OCI-LY7 (cell line): ENCODE data around the gene CUX1. TPM values are rescaled to one million over a fixed set of nuclear protein-coding genes. Genes with fewer than 3 reads are reported as not detected.

ENCODE experiments used
- BruUV-seq: library from RNA; stranded (reverse); fragments of 400-500 nt; replicated peaks from 2 replicates; lab custom pipeline; 2021; lab: Mats Ljungman, UMichigan
- CTCF ChIA-PET: fragments of 300-600 bp; sonication (Branson Sonifier 250); formaldehyde crosslinking; loops from one replicate; lab custom pipeline; 2022; ENCODE audit warnings: antibody characterized with exemption; ENCODE audit not compliant: unreplicated experiment; lab: Charles Lee
- POLR2A ChIA-PET: fragments of 300-600 bp; sonication (Branson Sonifier 250); formaldehyde crosslinking; loops from one replicate; lab custom pipeline; 2022; ENCODE audit warnings: antibody characterized with exemption; lab: Charles Lee
- DNase-seq: peaks from one replicate; pipeline ENCODE4 v3.0.0-alpha.2; 2015; ENCODE audit warnings: low spot score
- H2AFZ ChIP-seq: fragments of 200-600 bp; sonication (generic), shearing (Covaris generic); 2 replicates; pipeline ENCODE4 v1.6.1; 2014; ENCODE audit warnings: mild to moderate bottlenecking, antibody characterized with exemption, low read length, moderate library complexity
- H3K27ac ChIP-seq: fragments of 200-600 bp; sonication (generic); 2 replicates; pipeline ENCODE4 v1.5.1; 2014; ENCODE audit warnings: mixed run types, low read depth, mild to moderate bottlenecking, moderate library complexity, low read length, inconsistent platforms; ENCODE audit not compliant: poor library complexity, severe bottlenecking
- H3K36me3 ChIP-seq: fragments of 200-600 bp; sonication (generic); 2 replicates; pipeline ENCODE4 v1.6.1; 2014; ENCODE audit warnings: mild to moderate bottlenecking, antibody characterized with exemption, low read length, moderate library complexity, mixed read lengths; ENCODE audit not compliant: insufficient read depth
- H3K4me1 ChIP-seq: fragments of 200-600 bp; sonication (generic); 2 replicates; pipeline ENCODE4 v1.5.1; 2014; ENCODE audit warnings: mild to moderate bottlenecking, low read length; ENCODE audit not compliant: insufficient read depth, poor library complexity, severe bottlenecking
- H3K4me2 ChIP-seq: fragments of 200-600 bp; sonication (generic); 2 replicates; pipeline ENCODE4 v1.6.1; 2014; ENCODE audit warnings: mild to moderate bottlenecking, low read length
- H3K4me3 ChIP-seq: fragments of 200-600 bp; sonication (generic); 2 replicates; pipeline ENCODE4 v1.5.1; 2014; ENCODE audit warnings: mild to moderate bottlenecking, low read depth, low read length; ENCODE audit not compliant: poor library complexity, severe bottlenecking
- H3K79me2 ChIP-seq: fragments of 200-600 bp; sonication (generic); 2 replicates; pipeline ENCODE4 v1.6.1; 2016; ENCODE audit warnings: low read depth, mild to moderate bottlenecking, low read length, moderate library complexity, mixed read lengths; ENCODE audit not compliant: insufficient read depth
- H3K9me2 ChIP-seq: fragments of 200-600 bp; sonication (generic); 2 replicates; pipeline ENCODE4 v1.6.1; 2016; ENCODE audit warnings: mild to moderate bottlenecking, low read length, mixed read lengths; ENCODE audit not compliant: insufficient read depth
- H3K9me3 ChIP-seq: fragments of 200-600 bp; sonication (generic); 2 replicates; pipeline ENCODE4 v1.6.1; 2014; ENCODE audit warnings: mild to moderate bottlenecking, mixed run types, low read length, mixed read lengths
- H4K20me1 ChIP-seq: fragments of 200-600 bp; sonication (generic); 2 replicates; pipeline ENCODE4 v1.6.1; 2014; ENCODE audit warnings: mild to moderate bottlenecking, antibody characterized with exemption, low read length, moderate library complexity, mixed read lengths; ENCODE audit not compliant: insufficient read depth
- CTCF ChIP-seq: fragments of 200-600 bp; sonication (generic); conservative IDR thresholded peaks from 2 replicates; pipeline ENCODE4 v1.5.1; 2014; ENCODE audit warnings: mild to moderate bottlenecking, antibody characterized with exemption, low read length, moderate library complexity, mixed read lengths
- EZH2phosphoT487 ChIP-seq: fragments of 200-600 bp; sonication (generic); IDR thresholded peaks from 2 replicates; pipeline ENCODE4 v1.6.1; 2018; ENCODE audit warnings: low read depth, borderline replicate concordance, mild to moderate bottlenecking, mixed run types, antibody characterized with exemption, low read length, moderate library complexity, mixed read lengths
- intact Hi-C: fragments of 100-400 bp; cut with micrococcal nuclease; formaldehyde crosslinking; loops from one replicate; pipeline ENCODE4 v1.10.0; 2022; ENCODE audit not compliant: unreplicated experiment
- total RNA-seq, 2 experiments: library from RNA; depleted of rRNA in 1 of 2; stranded (reverse); fragments of >200 nt in 1 of 2; shearing (Covaris generic) in 1 of 2; gene quantifications; 2 replicates each; pipeline ENCODE4 v1.2.3, GENCODE V29; 2014 to 2022

Gene CUX1
- total RNA-seq, 2 experiments from 2014 or later = 143 to 199 TPM

GRCh38 chr7:102289057-102289456 lies 471.6 kb downstream of the CUX1 start:
- H3K4me3 ChIP-seq = peak overlapping the region; percentile 95
- no peak overlapping the region for H2AFZ ChIP-seq
- H3K36me3 ChIP-seq = peaks cover 34% of the 10 kb centered on the region
- peak overlapping the region; percentile 97 for H3K4me2 ChIP-seq
- ChIA-PET POLR2A (interaction anchor here (0.6 to 11.9 kb wide), 5 partner anchors 9 to 107 kb away, joined by 3 to 154 read pairs (median 6); partner anchors contain the start of gene PRKRIP1), CTCF (interaction anchor here (0.5 to 2.2 kb wide), 4 partner anchors 18 to 154 kb away, joined by 3 to 9 read pairs (median 4); no protein-coding TSS in a partner anchor)
- peaks cover 4% of the 10 kb centered on the region; the same call in 1 of the 2 replicates for H4K20me1 ChIP-seq
- no peaks in the 10 kb centered on the region for H3K9me2 ChIP-seq
- intact Hi-C loops = loop anchor here (1.0 to 5.0 kb wide), 4 partner anchors 18 to 178 kb away; no protein-coding TSS in a partner anchor
- H3K79me2 ChIP-seq = peaks cover 66% of the 10 kb centered on the region
- peaks cover 79% of the 10 kb centered on the region for H3K4me1 ChIP-seq
- peak; percentile 80 for DNase-seq
- peak overlapping the region; percentile 97 for H3K27ac ChIP-seq
- no TSS peak for BruUV-seq
- H3K9me3 ChIP-seq = no peaks in the 10 kb centered on the region
- no peak for TF ChIP-seq EZH2phosphoT487
- no peak for TF ChIP-seq CTCF

GRCh38 chr7:102291056-102291915 lies 473.9 kb downstream of the CUX1 start:
- peaks cover 55% of the 10 kb centered on the region for H3K36me3 ChIP-seq
- peaks cover 79% of the 10 kb centered on the region for H3K4me1 ChIP-seq
- ChIA-PET CTCF (interaction anchor here (1.7 to 2.7 kb wide), 2 partner anchors 12 to 16 kb away, joined by 5 to 9 read pairs; no protein-coding TSS in a partner anchor), POLR2A (interaction anchor here (0.6 to 11.9 kb wide), 7 partner anchors 14 to 1090 kb away, joined by 3 to 154 read pairs (median 3); no protein-coding TSS in a partner anchor)
- TF ChIP-seq CTCF (no peak), EZH2phosphoT487 (no peak)
- no peaks in the 10 kb centered on the region for H3K9me2 ChIP-seq
- DNase-seq = peak; percentile 77
- BruUV-seq = no TSS peak
- H4K20me1 ChIP-seq = peaks cover 4% of the 10 kb centered on the region; the same call in 1 of the 2 replicates
- H3K79me2 ChIP-seq = peaks cover 88% of the 10 kb centered on the region
- peak overlapping the region; percentile 95 for H3K4me3 ChIP-seq
- H3K9me3 ChIP-seq = no peaks in the 10 kb centered on the region
- H3K4me2 ChIP-seq = peak overlapping the region; percentile 97
- peak overlapping the region; percentile 97 for H3K27ac ChIP-seq
- H2AFZ ChIP-seq = no peak overlapping the region
- intact Hi-C loops = no loop called here
